SK-N-SH treated with all-trans-retinoic acid at 6 μM for 48 hours (cell line): Measurements from ENCODE around the gene IQCN.

Experiments
- ATAC-seq: fragments of 200-7000 bp; cut with Tn5 transposase; 3 replicates; pipeline ENCODE4 v1.9.1; 2020; ENCODE audit warnings: mild to moderate bottlenecking, moderate library complexity
- ARNTL ChIP-seq: fragments of 450-650 bp; formaldehyde crosslinking; IDR thresholded peaks from 2 replicates; pipeline ENCODE4 v1.5.0; 2020; ENCODE audit warnings: low read depth, mild to moderate bottlenecking, moderate library complexity, borderline replicate concordance
- BACH2 ChIP-seq: fragments of 250-450 bp; sonication (Bioruptor Pico); IDR thresholded peaks from 2 replicates; pipeline ENCODE4 v1.9.0; 2021; ENCODE audit warnings: mild to moderate bottlenecking, borderline replicate concordance
- CSDC2 ChIP-seq: fragments of 250-450 bp; sonication (Bioruptor Pico); IDR thresholded peaks from 2 replicates; pipeline ENCODE4 v1.5.0; 2020; ENCODE audit warnings: mild to moderate bottlenecking, moderate library complexity
- ESRRG ChIP-seq: fragments of 250-450 bp; sonication (Bioruptor Pico); IDR thresholded peaks from 2 replicates; pipeline ENCODE4 v1.6.1; 2021; ENCODE audit warnings: mild to moderate bottlenecking
- GLIS3 ChIP-seq: fragments of 250-450 bp; sonication (Bioruptor Pico); IDR thresholded peaks from 2 replicates; pipeline ENCODE4 v1.5.0; 2020; ENCODE audit warnings: mild to moderate bottlenecking, moderate library complexity
- OSR1 ChIP-seq: fragments of 250-450 bp; sonication (Bioruptor Pico); IDR thresholded peaks from 2 replicates; pipeline ENCODE4 v1.8.0; 2022; ENCODE audit warnings: moderate library complexity, mild to moderate bottlenecking, inconsistent platforms
- PPARA ChIP-seq: fragments of 250-450 bp; sonication (Bioruptor Pico); IDR thresholded peaks from 2 replicates; pipeline ENCODE4 v1.5.0; 2020; ENCODE audit warnings: mild to moderate bottlenecking, borderline replicate concordance
- RARB ChIP-seq: fragments of 250-450 bp; sonication (Bioruptor Pico); IDR thresholded peaks from 2 replicates; pipeline ENCODE4 v1.8.0; 2021; ENCODE audit warnings: mild to moderate bottlenecking, moderate library complexity
- SNAI2 ChIP-seq: fragments of 250-450 bp; sonication (Bioruptor Pico); IDR thresholded peaks from 2 replicates; pipeline ENCODE4 v1.5.0; 2020; ENCODE audit warnings: mild to moderate bottlenecking, moderate library complexity
- TCF4 ChIP-seq: fragments of 250-450 bp; sonication (Bioruptor Pico); IDR thresholded peaks from 2 replicates; pipeline ENCODE4 v1.8.0; 2021; ENCODE audit warnings: mild to moderate bottlenecking, moderate library complexity, borderline replicate concordance
- ZC3H10 ChIP-seq: fragments of 250-450 bp; sonication (Bioruptor Pico); IDR thresholded peaks from 2 replicates; pipeline ENCODE4 v1.5.1; 2021; ENCODE audit warnings: mild to moderate bottlenecking, moderate library complexity
- ZFP3 ChIP-seq: fragments of 250-450 bp; sonication (Bioruptor Pico); IDR thresholded peaks from 2 replicates; pipeline ENCODE4 v1.5.0; 2020; ENCODE audit warnings: mild to moderate bottlenecking, moderate library complexity
- ZFP30 ChIP-seq: fragments of 450-650 bp; formaldehyde crosslinking; IDR thresholded peaks from 2 replicates; pipeline ENCODE4 v1.5.0; 2022; ENCODE audit warnings: mild to moderate bottlenecking, moderate library complexity
- ZNF565 ChIP-seq: fragments of 450-650 bp; formaldehyde crosslinking; conservative IDR thresholded peaks from 2 replicates; pipeline ENCODE4 v1.5.0; 2020; ENCODE audit warnings: low read depth, mild to moderate bottlenecking, moderate library complexity
- ZNF70 ChIP-seq: fragments of 450-650 bp; formaldehyde crosslinking; IDR thresholded peaks from 2 replicates; pipeline ENCODE4 v1.5.0; 2020; ENCODE audit warnings: mild to moderate bottlenecking, moderate library complexity
- TF ChIP-seq, protein P1 (sequence below): fragments of 250-450 bp; sonication (Bioruptor Pico); IDR thresholded peaks from 2 replicates; pipeline ENCODE4 v1.8.0; 2021; ENCODE audit warnings: low read depth, mild to moderate bottlenecking, moderate library complexity, borderline replicate concordance
- TF ChIP-seq, protein P2 (sequence below): fragments of 250-450 bp; sonication (Bioruptor Pico); IDR thresholded peaks from 2 replicates; pipeline ENCODE4 v1.5.1; 2021; ENCODE audit warnings: mild to moderate bottlenecking, moderate library complexity
- TF ChIP-seq, protein P3 (sequence below): fragments of 250-450 bp; sonication (Bioruptor Pico); IDR thresholded peaks from 2 replicates; pipeline ENCODE4 v1.5.1; 2020; ENCODE audit warnings: low read depth, mild to moderate bottlenecking, moderate library complexity
- TF ChIP-seq, protein P4 (sequence below): fragments of 250-450 bp; sonication (Bioruptor Pico); IDR thresholded peaks from 2 replicates; pipeline ENCODE4 v1.8.0; 2020; ENCODE audit warnings: mild to moderate bottlenecking, moderate library complexity, borderline replicate concordance

Gene IQCN

DNA sequence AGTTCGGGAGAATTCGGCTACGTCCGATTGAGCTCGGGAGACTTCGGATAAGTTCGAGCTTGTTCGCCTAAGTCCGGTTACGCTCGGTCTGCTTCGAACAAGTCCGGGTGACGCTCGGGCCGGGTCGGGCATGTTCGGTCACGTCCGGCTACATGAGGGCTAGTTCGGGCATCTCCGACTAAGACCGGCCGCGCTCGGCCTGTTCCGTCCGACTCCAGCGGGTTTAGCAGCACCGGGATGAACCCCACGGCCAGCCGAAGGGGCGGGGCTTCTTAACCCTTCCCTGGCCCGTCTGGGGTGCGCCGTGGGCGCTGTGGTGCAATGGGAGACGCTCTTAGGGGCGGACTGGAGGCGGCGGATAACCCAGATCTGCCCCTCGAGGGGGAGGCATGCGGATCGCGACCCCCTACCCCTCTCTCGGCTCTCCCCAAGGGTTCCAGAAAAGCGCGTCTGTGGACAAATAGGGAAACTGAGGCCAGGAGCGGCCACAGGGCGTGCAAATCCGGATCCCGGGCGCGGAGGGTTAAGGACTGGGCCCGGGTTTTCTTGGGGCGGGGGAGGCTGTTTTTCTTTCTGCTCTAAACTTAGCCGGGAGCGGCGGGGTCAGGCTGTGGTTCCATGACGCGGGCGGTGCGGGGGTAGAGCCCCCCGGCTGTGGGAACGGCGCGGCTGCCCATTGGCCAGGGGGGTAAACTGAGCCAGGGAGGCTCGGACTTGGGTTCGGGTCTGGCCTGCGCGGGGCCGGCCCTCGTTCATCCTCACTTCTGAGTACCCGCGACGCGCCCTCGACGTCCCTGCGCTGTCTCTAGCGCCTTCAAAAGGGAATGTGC is 49.5 kb downstream of the IQCN start:
- no peak for TF ChIP-seq ARNTL (CRISPR knock-in tag)
- TF ChIP-seq, protein P1, sequence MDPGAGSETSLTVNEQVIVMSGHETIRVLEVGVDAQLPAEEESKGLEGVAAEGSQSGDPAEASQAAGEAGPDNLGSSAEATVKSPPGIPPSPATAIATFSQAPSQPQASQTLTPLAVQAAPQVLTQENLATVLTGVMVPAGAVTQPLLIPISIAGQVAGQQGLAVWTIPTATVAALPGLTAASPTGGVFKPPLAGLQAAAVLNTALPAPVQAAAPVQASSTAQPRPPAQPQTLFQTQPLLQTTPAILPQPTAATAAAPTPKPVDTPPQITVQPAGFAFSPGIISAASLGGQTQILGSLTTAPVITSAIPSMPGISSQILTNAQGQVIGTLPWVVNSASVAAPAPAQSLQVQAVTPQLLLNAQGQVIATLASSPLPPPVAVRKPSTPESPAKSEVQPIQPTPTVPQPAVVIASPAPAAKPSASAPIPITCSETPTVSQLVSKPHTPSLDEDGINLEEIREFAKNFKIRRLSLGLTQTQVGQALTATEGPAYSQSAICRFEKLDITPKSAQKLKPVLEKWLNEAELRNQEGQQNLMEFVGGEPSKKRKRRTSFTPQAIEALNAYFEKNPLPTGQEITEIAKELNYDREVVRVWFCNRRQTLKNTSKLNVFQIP (CRISPR knock-in tag): no peak
- TF ChIP-seq, protein P2, sequence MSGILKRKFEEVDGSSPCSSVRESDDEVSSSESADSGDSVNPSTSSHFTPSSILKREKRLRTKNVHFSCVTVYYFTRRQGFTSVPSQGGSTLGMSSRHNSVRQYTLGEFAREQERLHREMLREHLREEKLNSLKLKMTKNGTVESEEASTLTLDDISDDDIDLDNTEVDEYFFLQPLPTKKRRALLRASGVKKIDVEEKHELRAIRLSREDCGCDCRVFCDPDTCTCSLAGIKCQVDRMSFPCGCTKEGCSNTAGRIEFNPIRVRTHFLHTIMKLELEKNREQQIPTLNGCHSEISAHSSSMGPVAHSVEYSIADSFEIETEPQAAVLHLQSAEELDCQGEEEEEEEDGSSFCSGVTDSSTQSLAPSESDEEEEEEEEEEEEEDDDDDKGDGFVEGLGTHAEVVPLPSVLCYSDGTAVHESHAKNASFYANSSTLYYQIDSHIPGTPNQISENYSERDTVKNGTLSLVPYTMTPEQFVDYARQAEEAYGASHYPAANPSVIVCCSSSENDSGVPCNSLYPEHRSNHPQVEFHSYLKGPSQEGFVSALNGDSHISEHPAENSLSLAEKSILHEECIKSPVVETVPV (CRISPR knock-in tag): no peak
- TF ChIP-seq ZFP3: no peak
- TF ChIP-seq GLIS3 (CRISPR knock-in tag): no peak
- no peak for TF ChIP-seq ZFP30 (CRISPR knock-in tag)
- TF ChIP-seq TCF4 (CRISPR knock-in tag): no peak
- TF ChIP-seq ZC3H10 (CRISPR knock-in tag): no peak
- no peak for TF ChIP-seq BACH2 (CRISPR knock-in tag)
- TF ChIP-seq SNAI2 (CRISPR knock-in tag): no peak
- TF ChIP-seq CSDC2 (CRISPR knock-in tag): no peak
- no peak for TF ChIP-seq RARB (CRISPR knock-in tag)
- TF ChIP-seq PPARA: no peak
- TF ChIP-seq ZNF565: no peak
- TF ChIP-seq OSR1 (CRISPR knock-in tag): no peak
- TF ChIP-seq, protein P3, sequence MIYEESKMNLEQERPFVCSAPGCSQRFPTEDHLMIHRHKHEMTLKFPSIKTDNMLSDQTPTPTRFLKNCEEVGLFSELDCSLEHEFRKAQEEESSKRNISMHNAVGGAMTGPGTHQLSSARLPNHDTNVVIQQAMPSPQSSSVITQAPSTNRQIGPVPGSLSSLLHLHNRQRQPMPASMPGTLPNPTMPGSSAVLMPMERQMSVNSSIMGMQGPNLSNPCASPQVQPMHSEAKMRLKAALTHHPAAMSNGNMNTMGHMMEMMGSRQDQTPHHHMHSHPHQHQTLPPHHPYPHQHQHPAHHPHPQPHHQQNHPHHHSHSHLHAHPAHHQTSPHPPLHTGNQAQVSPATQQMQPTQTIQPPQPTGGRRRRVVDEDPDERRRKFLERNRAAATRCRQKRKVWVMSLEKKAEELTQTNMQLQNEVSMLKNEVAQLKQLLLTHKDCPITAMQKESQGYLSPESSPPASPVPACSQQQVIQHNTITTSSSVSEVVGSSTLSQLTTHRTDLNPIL (CRISPR knock-in tag): no peak
- TF ChIP-seq, protein P4, sequence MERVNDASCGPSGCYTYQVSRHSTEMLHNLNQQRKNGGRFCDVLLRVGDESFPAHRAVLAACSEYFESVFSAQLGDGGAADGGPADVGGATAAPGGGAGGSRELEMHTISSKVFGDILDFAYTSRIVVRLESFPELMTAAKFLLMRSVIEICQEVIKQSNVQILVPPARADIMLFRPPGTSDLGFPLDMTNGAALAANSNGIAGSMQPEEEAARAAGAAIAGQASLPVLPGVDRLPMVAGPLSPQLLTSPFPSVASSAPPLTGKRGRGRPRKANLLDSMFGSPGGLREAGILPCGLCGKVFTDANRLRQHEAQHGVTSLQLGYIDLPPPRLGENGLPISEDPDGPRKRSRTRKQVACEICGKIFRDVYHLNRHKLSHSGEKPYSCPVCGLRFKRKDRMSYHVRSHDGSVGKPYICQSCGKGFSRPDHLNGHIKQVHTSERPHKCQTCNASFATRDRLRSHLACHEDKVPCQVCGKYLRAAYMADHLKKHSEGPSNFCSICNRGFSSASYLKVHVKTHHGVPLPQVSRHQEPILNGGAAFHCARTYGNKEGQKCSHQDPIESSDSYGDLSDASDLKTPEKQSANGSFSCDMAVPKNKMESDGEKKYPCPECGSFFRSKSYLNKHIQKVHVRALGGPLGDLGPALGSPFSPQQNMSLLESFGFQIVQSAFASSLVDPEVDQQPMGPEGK (CRISPR knock-in tag): no peak
- peak; percentile 100 for ATAC-seq

DNA sequence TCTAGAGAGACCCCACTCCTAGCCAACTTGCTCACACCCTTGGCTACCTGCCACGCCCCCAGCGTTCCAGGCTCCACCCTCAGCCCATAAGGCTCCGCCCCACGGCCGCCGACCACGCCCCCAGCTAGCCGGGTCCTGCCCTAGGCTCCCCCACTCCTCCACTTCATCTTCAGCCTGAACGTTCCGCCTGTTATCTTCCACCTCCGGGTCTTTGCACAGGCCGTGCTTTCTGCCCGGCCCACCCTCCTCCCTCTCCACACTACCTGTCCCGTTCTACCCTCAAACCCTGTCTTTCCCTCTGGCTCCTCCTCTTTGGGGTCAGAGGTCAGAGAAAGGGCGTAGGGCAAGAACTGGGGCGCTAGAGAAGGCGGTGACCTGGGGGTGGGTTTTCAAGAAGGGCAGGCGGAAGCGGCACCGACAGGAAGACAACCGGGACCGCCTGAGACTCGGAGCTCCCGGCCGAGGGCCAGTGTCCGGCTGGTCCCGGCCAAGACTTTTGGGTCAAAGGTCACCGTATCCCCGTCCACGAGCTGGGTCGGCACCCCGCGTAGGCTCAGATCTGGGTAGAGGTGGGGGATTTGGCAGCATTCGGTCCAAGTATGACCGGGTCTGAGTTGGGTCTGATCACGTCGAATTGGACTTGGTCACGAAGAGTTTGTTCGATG is 50.3 kb downstream of the IQCN start:
- peak; percentile 39 for ATAC-seq

More for the DNA sequence above, 50.3 kb downstream of the IQCN start:
- TF ChIP-seq, protein P1 (CRISPR knock-in tag): no peak
- TF ChIP-seq ZFP3: no peak
- TF ChIP-seq ZNF70: no peak
- no peak for TF ChIP-seq ESRRG (CRISPR knock-in tag)
- TF ChIP-seq ZC3H10 (CRISPR knock-in tag): no peak
- no peak for TF ChIP-seq CSDC2 (CRISPR knock-in tag)
- TF ChIP-seq PPARA: no peak
- TF ChIP-seq ZFP30 (CRISPR knock-in tag): no peak
- TF ChIP-seq ZNF565: no peak
- TF ChIP-seq ARNTL (CRISPR knock-in tag): no peak
- TF ChIP-seq BACH2 (CRISPR knock-in tag): no peak
- TF ChIP-seq, all 23 proteins: peak for 0
